GM18517 (cell line): ENCODE data around the gene MT1E.
"Not testable (repeated sequence)": the region's sequence is repeated elsewhere in the genome, so short reads cannot be mapped to it uniquely, and the experiment has no call there.

Experiments
- ATAC-seq: cut with Tn5 transposase; IDR thresholded peaks from one replicate; pipeline ENCODE4 v1.9.1; 2021; ENCODE audit warnings: mild to moderate bottlenecking, moderate library complexity; ENCODE audit not compliant: unreplicated experiment

Gene MT1E

GRCh38 chr16:56606476-56607108 is 19.0 kb upstream of the MT1E start:
- no peak for ATAC-seq

DNA sequence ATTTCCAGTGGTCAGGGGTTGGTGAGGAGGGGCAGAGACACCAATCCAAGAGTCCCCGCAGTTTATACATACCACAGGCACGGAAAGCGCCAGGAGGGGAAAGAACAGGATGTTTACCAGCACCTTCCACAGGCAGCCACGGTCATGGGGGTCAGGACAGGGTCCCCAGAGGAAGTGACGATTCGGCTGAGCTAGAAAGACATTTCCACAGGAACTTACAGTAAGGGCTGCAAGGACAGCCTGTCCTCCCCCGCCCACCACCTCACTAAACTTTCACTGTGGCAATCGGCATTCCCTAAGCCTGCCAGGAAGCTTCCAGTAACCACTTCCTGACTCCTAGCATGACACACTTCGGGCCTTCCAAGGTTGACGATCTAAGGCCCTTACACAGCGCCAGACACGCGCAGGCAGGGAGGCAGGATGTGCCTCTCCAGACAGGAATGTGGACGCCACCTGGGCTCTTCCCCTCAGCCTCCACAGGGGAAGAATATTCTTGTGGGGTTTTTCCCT is 18.4 kb upstream of the MT1E start:
- ATAC-seq = no peak

- no peak for ATAC-seq
Measured at GRCh38 chr16:56607675-56608042, 17.9 kb upstream of the MT1E start.

DNA sequence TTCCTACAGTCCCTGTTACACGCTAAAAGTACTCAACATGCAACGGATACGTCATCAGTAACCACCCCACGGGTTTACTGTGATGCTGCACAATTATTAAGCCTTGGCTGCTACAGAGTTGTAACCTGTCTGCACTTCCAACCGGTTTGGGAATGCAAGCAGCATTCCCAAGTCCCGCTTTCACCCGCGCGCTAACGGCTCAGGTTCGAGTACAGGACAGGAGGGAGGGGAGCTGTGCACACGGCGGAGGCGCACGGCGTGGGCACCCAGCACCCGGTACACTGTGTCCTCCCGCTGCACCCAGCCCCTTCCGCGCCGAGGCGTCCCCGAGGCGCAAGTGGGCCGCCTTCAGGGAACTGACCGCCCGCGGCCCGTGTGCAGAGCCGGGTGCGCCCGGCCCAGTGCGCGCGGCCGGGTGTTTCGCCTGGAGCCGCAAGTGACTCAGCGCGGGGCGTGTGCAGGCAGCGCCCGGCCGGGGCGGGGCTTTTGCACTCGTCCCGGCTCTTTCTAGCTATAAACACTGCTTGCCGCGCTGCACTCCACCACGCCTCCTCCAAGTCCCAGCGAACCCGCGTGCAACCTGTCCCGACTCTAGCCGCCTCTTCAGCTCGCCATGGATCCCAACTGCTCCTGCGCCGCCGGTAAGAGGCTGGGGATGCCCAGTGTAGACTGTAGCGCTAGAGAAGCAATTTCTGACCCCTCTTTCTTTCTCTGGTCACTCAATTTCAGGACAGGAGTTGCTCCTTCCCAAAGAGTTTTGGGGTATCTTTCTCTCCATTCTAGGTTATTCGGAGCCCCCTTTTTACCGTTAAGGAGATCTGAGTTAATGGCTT is 17.3 kb upstream of the MT1E start, which contains the start of gene MT2A:
Gene MT2A, plus strand, starts transcription at position 542 of the 833 bp plus-strand sequence. Its CDS starts 72 bp downstream, at position 614.
- peak; percentile 73 for ATAC-seq

DNA sequence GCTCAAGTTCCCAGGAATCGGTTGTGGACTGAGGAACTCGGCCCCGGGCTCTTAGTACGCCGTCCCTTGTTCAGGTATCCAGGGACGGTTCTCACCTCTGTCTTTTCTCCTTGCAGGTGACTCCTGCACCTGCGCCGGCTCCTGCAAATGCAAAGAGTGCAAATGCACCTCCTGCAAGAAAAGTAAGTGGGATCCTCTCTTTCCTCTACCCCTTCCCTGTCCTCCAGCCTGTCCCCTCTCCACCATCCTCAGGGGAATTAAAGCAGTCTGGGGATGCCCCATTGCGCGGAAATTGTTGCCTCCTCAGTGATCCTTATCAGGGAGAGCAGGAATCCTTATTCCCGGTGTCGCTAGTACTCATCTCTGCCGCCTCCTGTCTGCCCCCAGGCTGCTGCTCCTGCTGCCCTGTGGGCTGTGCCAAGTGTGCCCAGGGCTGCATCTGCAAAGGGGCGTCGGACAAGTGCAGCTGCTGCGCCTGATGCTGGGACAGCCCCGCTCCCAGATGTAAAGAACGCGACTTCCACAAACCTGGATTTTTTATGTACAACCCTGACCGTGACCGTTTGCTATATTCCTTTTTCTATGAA is 16.6 kb upstream of the MT1E start:
- no peak for ATAC-seq

GRCh38 chr16:56609463-56609921 is 16.1 kb upstream of the MT1E start:
- peak; percentile 30 for ATAC-seq

DNA sequence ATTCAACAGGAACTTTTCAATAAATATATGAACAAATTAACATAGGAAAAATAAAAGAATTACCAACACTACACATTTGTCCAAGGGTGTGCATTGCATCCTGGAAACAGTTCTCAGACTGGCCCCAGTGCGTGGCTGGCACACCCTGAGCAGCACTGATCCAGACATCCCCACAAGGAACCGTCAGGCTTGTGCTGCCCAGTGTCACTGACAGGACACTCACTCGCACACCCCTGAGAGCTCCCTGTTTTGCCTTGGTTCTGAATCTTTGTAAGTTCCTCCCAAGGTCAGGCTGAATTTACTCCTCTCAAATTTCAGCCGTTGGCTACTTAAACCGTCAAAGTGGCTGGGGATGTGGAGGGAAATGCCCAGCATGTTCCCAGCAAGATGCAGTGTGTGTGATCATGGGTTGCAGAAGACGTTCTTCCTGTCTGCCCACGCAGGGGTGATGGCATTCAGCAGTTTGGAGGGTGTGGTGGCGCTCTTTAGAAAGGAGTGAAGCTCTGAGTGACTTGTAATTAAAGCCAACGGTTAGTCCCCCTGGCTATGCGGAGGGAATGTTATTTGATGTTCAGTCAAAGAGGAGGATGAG is 15.5 kb upstream of the MT1E start:
- peak; percentile 34 for ATAC-seq

- ATAC-seq = no peak
Measured at GRCh38 chr16:56610609-56611111, 14.9 kb upstream of the MT1E start.

GRCh38 chr16:56611281-56611833 is 14.2 kb upstream of the MT1E start:
- no peak for ATAC-seq

- no peak for ATAC-seq
Measured at GRCh38 chr16:56613706-56614105, 11.9 kb upstream of the MT1E start.

DNA sequence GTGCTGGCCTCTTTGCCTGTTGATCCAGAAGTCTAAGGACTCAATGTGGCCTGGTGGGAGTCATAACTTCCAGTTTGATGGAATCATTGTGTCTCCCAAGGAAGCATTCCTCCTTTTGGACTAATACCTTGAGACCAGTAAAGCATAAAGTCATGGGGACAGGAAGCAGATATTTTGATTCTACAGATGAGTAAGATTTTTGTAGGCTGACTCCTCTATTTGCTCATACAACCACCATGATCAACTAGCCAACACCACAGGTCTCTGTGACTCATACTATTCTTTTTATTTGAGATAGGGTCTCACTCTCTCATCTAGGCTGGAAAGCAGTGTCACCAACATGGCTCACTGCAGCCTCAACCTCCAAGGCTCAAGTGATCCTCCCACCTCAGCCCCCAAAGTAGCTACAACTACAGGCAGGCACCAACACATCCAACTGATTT is 11.0 kb upstream of the MT1E start:
- no peak for ATAC-seq

DNA sequence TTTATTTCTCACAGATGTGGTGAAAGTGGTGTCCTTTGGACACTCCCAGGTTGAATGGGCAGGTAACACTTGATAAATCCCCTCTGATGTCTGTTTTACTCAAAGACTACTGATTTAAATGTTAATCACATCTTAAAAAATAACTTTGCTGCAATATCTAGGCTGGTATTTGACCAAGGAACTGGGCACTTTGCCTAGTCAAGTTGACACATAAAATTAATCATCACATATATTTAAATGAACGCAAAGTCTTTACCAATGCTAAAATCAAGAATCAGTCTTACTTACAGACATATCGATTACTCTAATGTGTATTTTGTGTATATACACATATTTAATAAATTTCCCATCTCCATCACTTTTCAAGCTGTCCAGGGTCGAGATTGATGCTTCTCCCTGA is 10.2 kb upstream of the MT1E start:
- no peak for ATAC-seq

DNA sequence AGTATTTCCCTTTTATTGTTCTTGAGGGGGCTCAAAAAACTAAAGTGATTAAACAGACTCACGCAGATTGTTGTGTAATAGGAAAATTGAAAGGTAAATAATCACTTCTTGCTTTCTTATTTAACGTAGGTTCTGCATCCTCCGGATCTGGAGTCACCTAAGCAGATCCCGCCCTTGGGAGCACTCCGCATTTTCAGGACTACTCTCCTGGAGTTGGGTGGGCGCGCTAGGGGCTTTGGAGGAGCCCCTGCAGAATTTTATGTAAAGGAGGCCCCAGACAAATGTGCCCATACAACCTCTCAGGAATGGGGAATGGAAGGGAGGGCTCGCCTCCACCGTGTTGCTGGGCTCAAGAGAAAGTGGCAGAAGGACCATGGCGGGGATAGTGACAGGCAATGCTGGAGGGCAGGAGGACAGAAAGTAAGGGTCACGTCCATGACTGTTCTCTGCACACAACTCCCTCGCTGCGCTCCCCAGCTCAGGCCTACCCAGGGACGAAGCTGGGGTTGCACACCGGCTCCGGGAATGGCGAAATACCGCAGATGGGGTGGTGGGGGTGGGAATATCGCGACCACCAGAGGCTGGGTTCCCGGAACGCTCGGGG is 8.9 kb upstream of the MT1E start:
- no peak for ATAC-seq

- no peak for ATAC-seq
Measured at GRCh38 chr16:56617212-56618085, 8.1 kb upstream of the MT1E start.

DNA sequence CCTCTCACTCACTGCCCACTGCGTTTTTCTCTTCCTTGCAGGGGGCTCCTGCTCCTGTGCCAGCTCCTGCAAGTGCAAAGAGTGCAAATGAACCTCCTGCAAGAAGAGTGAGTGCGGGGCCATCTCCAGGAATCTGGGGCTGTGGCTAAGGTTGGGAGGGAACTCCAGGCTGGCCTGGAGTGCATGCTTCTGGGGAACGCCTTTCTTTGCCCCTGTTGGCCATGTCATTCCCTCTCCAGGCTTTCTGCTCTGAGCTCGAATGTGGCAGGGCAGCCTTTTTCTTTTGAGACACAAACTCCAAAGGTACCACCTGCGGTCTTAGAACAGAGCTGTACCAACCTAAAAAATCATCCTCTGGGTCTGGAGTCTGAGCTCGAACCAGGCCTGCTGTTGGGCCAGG is 7.4 kb upstream of the MT1E start:
- ATAC-seq = no peak

DNA sequence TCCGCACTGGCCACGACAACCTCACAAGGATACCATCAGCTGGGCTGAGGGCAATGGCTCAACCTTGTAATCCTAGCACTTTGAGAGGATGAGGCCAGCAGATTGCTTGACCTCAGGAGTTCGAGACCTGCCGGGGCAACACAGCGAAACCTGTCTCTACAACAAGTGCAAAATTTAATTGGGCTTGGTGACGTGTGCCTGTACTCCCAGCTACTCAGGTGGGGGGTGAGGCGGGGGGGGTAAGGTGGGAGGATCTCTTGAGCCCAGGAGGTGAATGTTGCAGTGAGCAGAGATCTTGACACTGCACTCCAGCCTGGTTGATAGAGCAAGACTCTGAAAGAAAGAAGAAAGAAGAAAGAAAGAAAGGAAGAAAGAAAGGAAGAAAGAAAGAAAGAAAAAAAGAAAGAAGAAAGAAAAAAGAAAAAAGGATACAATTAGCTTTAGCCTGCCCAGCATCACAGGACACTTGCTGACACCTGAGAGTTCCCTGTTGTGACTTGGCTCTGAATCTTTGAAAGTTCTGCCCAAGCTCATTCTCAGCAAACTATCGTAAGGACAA is 5.2 kb upstream of the MT1E start:
- ATAC-seq = no peak

- not testable (repeated sequence) for ATAC-seq
Measured at GRCh38 chr16:56621665-56622445, 3.7 kb upstream of the MT1E start.

DNA sequence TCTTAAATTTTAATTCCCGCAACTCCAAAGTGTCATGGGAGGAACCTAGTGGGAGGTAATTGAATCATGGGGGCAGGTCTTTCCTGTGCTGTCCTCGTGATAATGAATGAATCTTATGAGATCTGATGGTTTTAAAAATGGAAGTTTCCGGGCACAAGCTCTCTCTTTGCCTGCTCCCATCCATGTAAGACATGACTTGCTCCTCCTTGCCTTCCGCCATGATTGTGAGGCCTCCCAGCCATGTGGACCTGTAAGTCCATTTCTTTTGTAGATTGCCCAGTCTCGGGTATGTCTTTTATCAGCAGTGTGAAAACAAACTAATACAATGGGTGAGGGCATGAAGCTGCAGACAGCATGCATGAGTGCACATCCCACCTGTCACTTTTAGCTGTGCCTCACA is 2.4 kb upstream of the MT1E start:
- not testable (repeated sequence) for ATAC-seq
